IMR-90 (cell line): Measurements from ENCODE around the gene TMEM163. TPM values are rescaled to one million over a fixed set of nuclear protein-coding genes. Genes with fewer than 3 reads are reported as not detected.

Experiments used
- ATAC-seq: fragments of 200-7000 bp; cut with Tn5 transposase; 2 replicates; pipeline ENCODE4 v1.9.1; 2020; ENCODE audit warnings: low read depth, mild to moderate bottlenecking, moderate library complexity
- BruUV-seq: library from RNA; stranded (reverse); fragments of 400-500 nt; replicated peaks from 2 replicates; lab custom pipeline; 2021; lab: Mats Ljungman, UMichigan
- CTCF ChIA-PET: fragments of 300-600 bp; formaldehyde crosslinking; extraction: SDS; loops from one replicate; lab custom pipeline; 2021; ENCODE audit warnings: antibody characterized with exemption; lab: Yijun Ruan, JAX
- POLR2A ChIA-PET: fragments of 300-600 bp; sonication (Branson Sonifier 250); formaldehyde crosslinking; loops from one replicate; lab custom pipeline; 2022; ENCODE audit warnings: antibody characterized with exemption; ENCODE audit not compliant: unreplicated experiment; lab: Charles Lee
- DNase-seq: peaks from one replicate; pipeline ENCODE4 v3.0.0; 2013
- H2AFZ ChIP-seq: replicated peaks from 2 replicates; pipeline ENCODE3; 2013; ENCODE audit warnings: low read length, mild to moderate bottlenecking; ENCODE audit not compliant: poor library complexity
- H2AK5ac ChIP-seq: 2 replicates; pipeline ENCODE4 v1.6.1; 2013; ENCODE audit warnings: low read depth, low read length, inconsistent platforms
- H2AK9ac ChIP-seq: replicated peaks from 2 replicates; pipeline ENCODE3; 2013; ENCODE audit warnings: mild to moderate bottlenecking, low read depth, low read length, moderate library complexity; ENCODE audit not compliant: poor library complexity
- H2BK120ac ChIP-seq: 2 replicates; pipeline ENCODE4 v1.6.1; 2013; ENCODE audit warnings: low read depth, low read length, inconsistent platforms
- H2BK15ac ChIP-seq: 3 replicates; pipeline ENCODE4 v1.6.1; 2013; ENCODE audit warnings: low read depth, low read length, inconsistent platforms
- H2BK20ac ChIP-seq: 2 replicates; pipeline ENCODE4 v1.6.1; 2013; ENCODE audit warnings: low read depth, mild to moderate bottlenecking, inconsistent platforms, low read length, moderate library complexity
- H2BK5ac ChIP-seq: 2 replicates; pipeline ENCODE4 v1.6.1; 2013; ENCODE audit warnings: mild to moderate bottlenecking, low read depth, low read length, inconsistent platforms; ENCODE audit not compliant: poor library complexity, severe bottlenecking
- H3K14ac ChIP-seq: replicated peaks from 2 replicates; pipeline ENCODE4 v1.6.1; 2013; ENCODE audit warnings: low read depth, low read length, inconsistent platforms
- H3K18ac ChIP-seq: 2 replicates; pipeline ENCODE4 v1.6.1; 2013; ENCODE audit warnings: low read depth, low read length, control low read depth
- H3K23ac ChIP-seq: 2 replicates; pipeline ENCODE4 v1.6.1; 2013; ENCODE audit warnings: low read depth, low read length, inconsistent platforms
- H3K27ac ChIP-seq: 2 replicates; pipeline ENCODE4 v1.5.1; 2013; ENCODE audit warnings: mild to moderate bottlenecking, control low read depth, low read length; ENCODE audit not compliant: insufficient read depth
- H3K27me3 ChIP-seq: 2 replicates; pipeline ENCODE4 v1.6.1; 2013; ENCODE audit warnings: low read length; ENCODE audit not compliant: control insufficient read depth, insufficient read depth
- H3K36me3 ChIP-seq: 2 replicates; pipeline ENCODE4 v1.6.1; 2013; ENCODE audit warnings: low read length, mixed read lengths; ENCODE audit not compliant: control insufficient read depth, insufficient read depth
- H3K4ac ChIP-seq: 2 replicates; pipeline ENCODE4 v1.6.1; 2013; ENCODE audit warnings: low read depth, low read length, inconsistent platforms
- H3K4me1 ChIP-seq: 2 replicates; pipeline ENCODE4 v1.6.1; 2013; ENCODE audit warnings: low read length, mixed read lengths; ENCODE audit not compliant: control insufficient read depth, insufficient read depth
- H3K4me2 ChIP-seq: 2 replicates; pipeline ENCODE4 v1.6.1; 2013; ENCODE audit warnings: low read depth, mild to moderate bottlenecking, control low read depth, low read length, moderate library complexity
- H3K4me3 ChIP-seq: 2 replicates; pipeline ENCODE4 v1.5.1; 2013; ENCODE audit warnings: low read depth, mild to moderate bottlenecking, control low read depth, low read length, moderate library complexity; ENCODE audit not compliant: insufficient read depth
- H3K56ac ChIP-seq: 2 replicates; pipeline ENCODE4 v1.6.1; 2013; ENCODE audit warnings: low read length, inconsistent platforms; ENCODE audit not compliant: insufficient read depth; ENCODE audit errors: extremely low read depth
- H3K79me1 ChIP-seq, 2 experiments: 2 replicates each; pipeline ENCODE4 v1.6.1; 2013; ENCODE audit warnings: low read length in 2 of 2, inconsistent platforms in 1 of 2, low read depth in 1 of 2
- H3K9ac ChIP-seq: 2 replicates; pipeline ENCODE4 v1.6.1; 2013; ENCODE audit warnings: low read depth, low read length, control low read depth
- H3K9me1 ChIP-seq: 2 replicates; pipeline ENCODE4 v1.6.1; 2013; ENCODE audit warnings: low read length, inconsistent platforms; ENCODE audit not compliant: insufficient read depth
- H3K9me3 ChIP-seq: 2 replicates; pipeline ENCODE4 v1.6.1; 2013; ENCODE audit warnings: low read length; ENCODE audit not compliant: control insufficient read depth, insufficient read depth
- H4K20me1 ChIP-seq: 2 replicates; pipeline ENCODE4 v1.6.1; 2013; ENCODE audit warnings: low read length, inconsistent platforms; ENCODE audit not compliant: insufficient read depth
- H4K5ac ChIP-seq: 2 replicates; pipeline ENCODE4 v1.6.1; 2013; ENCODE audit warnings: mild to moderate bottlenecking, low read depth, low read length, control low read depth
- H4K8ac ChIP-seq, 2 experiments: 2 replicates each; pipeline ENCODE4 v1.6.1; 2013; ENCODE audit warnings: low read depth in 2 of 2, low read length in 2 of 2, control low read depth in 1 of 2, inconsistent platforms in 1 of 2
- H4K91ac ChIP-seq: 2 replicates; pipeline ENCODE4 v1.6.1; 2013; ENCODE audit warnings: low read depth, low read length, inconsistent platforms; ENCODE audit not compliant: insufficient read depth
- MAFK ChIP-seq: IDR thresholded peaks from 2 replicates; pipeline ENCODE4 v1.6.1; 2012; ENCODE audit warnings: low read depth, low read length, improper control_type of control experiment
- WGBS, 2 experiments: methylation state at CpG; one replicate each; pipeline versions ENCODE4 v1.1.5 to v1.1.7; 2013; ENCODE audit warnings: missing lambda C conversion rate in 2 of 2; ENCODE audit not compliant: insufficient read length in 1 of 2; ENCODE audit errors: extremely low coverage in 2 of 2; 5-methylcytosine and 5-hydroxymethylcytosine counted together
- dilution Hi-C: fragments of 300-500 bp; cut with HindIII; formaldehyde crosslinking; loops from one replicate; pipeline ENCODE4 v1.14.3; 2018; ENCODE audit warnings: low sequenced_read_pairs; ENCODE audit not compliant: unreplicated experiment
- in situ Hi-C: fragments of 300-500 bp; cut with MboI; formaldehyde crosslinking; loops from 3 replicates; pipeline ENCODE4 v1.14.3; 2019; ENCODE audit warnings: low sequenced_read_pairs, inconsistent platforms, mixed read lengths
- intact Hi-C: fragments of 100-400 bp; cut with micrococcal nuclease; formaldehyde crosslinking; loops from 2 replicates; pipeline ENCODE4 v1.10.0; 2022
- polyA plus RNA-seq, 3 experiments: library from polyadenylated mRNA; depleted of rRNA; stranded (reverse); fragments of >200 nt; gene quantifications; 2 replicates each; pipeline ENCODE4 v1.2.3, GENCODE V29; 2012; ENCODE audit warnings: low replicate concordance in 1 of 3
- total RNA-seq: library from RNA; depleted of rRNA; stranded (reverse); fragments of >200 nt; gene quantifications from 2 replicates; pipeline ENCODE4 v1.2.3, GENCODE V29; 2012

The TMEM163 gene
- total and polyA plus RNA-seq, 2 of the 4 experiments (the other 2 are of a cell fraction): not detected

GRCh38 chr2:134572314-134573084 is 146.3 kb downstream of the TMEM163 start:
- POLR2A ChIA-PET: no interaction called here
- Histone ChIP-seq H3K4me3 (no peak overlapping the region), H4K91ac (no peak overlapping the region), H2BK15ac (no peak overlapping the region), H3K9me3 (no peaks in the 10 kb centered on the region), H3K14ac (no peak overlapping the region), H3K4ac (no peak overlapping the region), H3K4me1 (no peaks in the 10 kb centered on the region), H4K8ac (no peak overlapping the region), H3K27me3 (peaks cover 6% of the 10 kb centered on the region), H3K4me2 (no peak overlapping the region), H3K79me1 (no peaks in the 10 kb centered on the region), H3K27ac (no peak overlapping the region), H2AK5ac (no peak overlapping the region), H2BK5ac (no peak overlapping the region), H4K5ac (no peak overlapping the region), H3K23ac (no peak overlapping the region), H4K20me1 (no peaks in the 10 kb centered on the region), H2AK9ac (no peak overlapping the region), H2AFZ (no peak overlapping the region), H3K18ac (no peak overlapping the region), H2BK120ac (no peak overlapping the region), H3K9me1 (no peaks in the 10 kb centered on the region), H3K36me3 (no peaks in the 10 kb centered on the region), H3K56ac (no peak overlapping the region), H3K9ac (no peak overlapping the region), H2BK20ac (no peak overlapping the region)
- DNase-seq (no peak), ATAC-seq (no peak)
- dilution Hi-C loops: no loop called here
- 15% methylated on average over 2 of the region's 9 CpGs; no CpG with 5 or more reads in 1 of the 2 experiments for WGBS, 2 experiments
- BruUV-seq: no TSS peak
- in situ Hi-C loops: no loop called here
- CTCF ChIA-PET: no interaction called here
- intact Hi-C loops: no loop called here
- TF ChIP-seq MAFK: no peak
